GM12891 (cell line): ENCODE data around the gene LIMS2.

Experiments used
- DNase-seq: peaks from one replicate; pipeline ENCODE4 v3.0.0; 2011; ENCODE audit warnings: low spot score; ENCODE audit not compliant: insufficient read length
- FAIRE-seq: peaks from 2 replicates; lab custom pipeline; 2011; peaks lifted over from hg19 to GRCh38; lab: Jason Lieb, UNC
- PAX5 ChIP-seq: IDR thresholded peaks from 2 replicates; pipeline ENCODE4 v1.6.1; 2011; ENCODE audit warnings: low read length, moderate library complexity, mild to moderate bottlenecking; ENCODE audit not compliant: insufficient read depth, severe bottlenecking
- POLR2A ChIP-seq: IDR thresholded peaks from 2 replicates; pipeline ENCODE4 v1.6.1; 2011; ENCODE audit warnings: low read depth, low read length, control low read depth
- POLR2AphosphoS5 ChIP-seq: IDR thresholded peaks from 2 replicates; pipeline ENCODE4 v1.6.1; 2011; ENCODE audit warnings: low read depth, low read length, control low read depth
- POU2F2 ChIP-seq: IDR thresholded peaks from 2 replicates; pipeline ENCODE4 v1.6.1; 2011; ENCODE audit warnings: low read depth, mild to moderate bottlenecking, control low read depth, low read length, moderate library complexity
- SPI1 ChIP-seq: IDR thresholded peaks from 2 replicates; pipeline ENCODE4 v1.6.1; 2011; ENCODE audit warnings: low read depth, low read length, control low read depth
- TAF1 ChIP-seq: IDR thresholded peaks from 2 replicates; pipeline ENCODE4 v1.6.1; 2011; ENCODE audit warnings: low read depth, low read length, control low read depth

LIMS2 gene

GRCh38 chr2:127618551-127619202 lies 56.7 kb downstream of the LIMS2 start:
- DNase-seq (no peak), FAIRE-seq (no peak)
- TF ChIP-seq SPI1 = no peak
- no peak for TF ChIP-seq PAX5
- TF ChIP-seq POLR2A = no peak
- TF ChIP-seq POU2F2 = no peak
- TF ChIP-seq POLR2AphosphoS5 = no peak
- no peak for TF ChIP-seq TAF1

DNA sequence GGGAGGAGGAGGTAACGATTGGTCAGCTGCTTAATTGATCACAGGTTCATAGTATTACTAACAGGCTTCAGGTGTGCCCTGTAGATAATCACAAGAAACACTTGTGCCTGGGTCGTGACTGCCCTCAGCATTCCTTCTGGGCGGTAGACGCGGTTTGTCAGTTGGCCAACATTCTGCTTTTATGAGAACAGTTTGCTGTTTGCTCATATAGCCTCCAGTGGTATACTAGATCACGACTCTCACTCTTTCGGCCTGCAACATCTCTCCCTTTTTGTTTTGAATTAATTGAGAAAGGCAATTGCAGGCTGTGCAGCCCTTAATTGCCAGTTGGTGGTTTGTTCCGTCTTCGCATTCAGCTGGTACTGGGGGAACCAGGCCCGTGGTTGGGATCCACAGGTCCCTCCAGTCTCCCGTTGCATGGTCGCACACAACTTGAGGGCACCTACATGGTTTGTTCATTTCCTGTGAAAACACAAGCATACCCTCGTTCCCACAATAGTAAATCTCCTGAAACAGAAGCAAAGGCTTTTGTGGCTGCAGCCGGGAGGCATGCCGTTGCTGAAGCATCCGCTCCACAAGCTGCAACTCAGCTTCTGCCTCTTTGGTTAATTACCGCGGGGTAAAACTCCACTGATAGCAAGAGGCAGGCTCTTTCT lies 59.7 kb downstream of the LIMS2 start:
- no peak for TF ChIP-seq POU2F2
- TF ChIP-seq TAF1 = no peak
- TF ChIP-seq POLR2A = no peak
- no peak for TF ChIP-seq PAX5
- TF ChIP-seq POLR2AphosphoS5 = no peak
- no peak for TF ChIP-seq SPI1
- no peak for DNase-seq
- no peak for FAIRE-seq

DNA sequence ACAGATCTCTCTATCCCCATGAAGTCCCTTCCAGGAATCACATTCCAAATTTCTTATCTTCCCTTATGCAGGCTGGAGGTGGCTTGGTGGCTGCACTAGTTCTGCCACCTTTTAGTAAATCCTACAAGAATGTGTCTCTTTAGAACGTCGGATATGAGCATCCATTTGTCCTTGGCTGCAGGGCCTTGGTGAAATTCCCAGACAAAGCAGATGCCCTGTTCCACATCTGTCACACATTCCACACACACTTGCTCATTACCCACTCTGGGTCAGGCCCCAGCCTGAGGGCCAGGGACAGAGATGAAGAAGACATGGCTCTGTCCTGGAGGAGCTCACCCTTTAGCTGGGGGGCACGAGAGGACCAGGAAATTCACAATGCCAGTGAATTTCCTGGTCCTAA lies 60.6 kb downstream of the LIMS2 start:
- DNase-seq = no peak
- FAIRE-seq = no peak
- TF ChIP-seq POU2F2 = no peak
- TF ChIP-seq PAX5 = no peak
- TF ChIP-seq TAF1 = no peak
- TF ChIP-seq POLR2A = no peak
- TF ChIP-seq POLR2AphosphoS5 = no peak
- no peak for TF ChIP-seq SPI1

DNA sequence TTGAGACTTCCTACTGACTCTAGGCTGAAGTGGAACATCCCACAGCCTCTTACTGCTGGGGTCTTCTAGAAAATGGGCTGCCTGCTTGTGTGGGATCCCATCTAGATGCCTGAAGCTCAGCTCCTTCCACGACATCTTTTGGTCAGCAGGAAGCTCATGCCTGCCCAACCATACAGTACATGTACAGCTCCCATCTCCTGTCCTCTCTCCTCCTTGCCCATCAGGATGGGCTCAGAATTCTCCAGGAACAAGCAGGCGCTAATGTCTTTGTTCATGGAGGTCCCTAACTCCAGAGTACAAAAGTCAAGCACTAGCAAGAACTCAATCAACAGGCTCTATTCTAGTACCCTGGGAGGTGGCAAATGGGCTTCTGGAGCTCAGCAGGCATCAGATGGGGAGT lies 61.1 kb downstream of the LIMS2 start:
- no peak for TF ChIP-seq POLR2A
- no peak for TF ChIP-seq SPI1
- no peak for TF ChIP-seq PAX5
- no peak for TF ChIP-seq POLR2AphosphoS5
- TF ChIP-seq TAF1 = no peak
- TF ChIP-seq POU2F2 = no peak
- no peak for FAIRE-seq
- no peak for DNase-seq

DNA sequence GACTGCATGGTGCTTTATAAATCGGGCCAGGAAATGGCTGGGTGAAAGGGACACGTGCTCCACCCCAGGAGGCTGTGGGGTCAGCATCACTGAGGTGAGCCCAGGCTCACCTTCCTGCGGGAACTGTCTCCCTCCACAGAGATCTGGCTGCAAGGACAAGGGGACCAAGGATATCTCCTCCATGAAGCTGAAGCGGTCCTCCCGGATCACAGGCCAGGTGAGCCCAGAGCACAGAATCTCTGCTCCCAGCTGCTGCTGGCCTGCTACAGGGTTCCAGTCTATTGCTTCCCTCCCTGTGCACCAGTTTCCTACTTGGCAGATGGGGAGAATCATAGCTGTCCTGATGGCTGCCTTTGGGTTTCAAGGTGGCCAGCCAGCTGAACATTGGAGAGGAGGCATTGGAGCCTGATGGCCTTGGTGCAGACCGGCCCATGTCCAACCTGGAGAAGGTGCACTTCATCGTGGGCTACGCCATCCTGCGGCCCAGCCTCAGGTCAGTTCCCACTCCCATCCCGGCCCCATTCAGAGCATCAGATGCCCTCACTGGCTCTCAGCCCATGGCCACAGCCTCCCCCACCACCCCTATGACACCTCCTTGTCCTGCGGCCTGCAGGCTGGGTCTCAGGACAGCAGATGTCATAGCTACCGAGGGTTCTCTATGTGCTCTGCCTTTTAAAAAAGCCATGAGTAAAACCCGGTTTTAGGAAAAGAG lies 63.1 kb downstream of the LIMS2 start:
- FAIRE-seq = no peak
- DNase-seq = no peak
- TF ChIP-seq PAX5 = no peak
- no peak for TF ChIP-seq POLR2A
- TF ChIP-seq POU2F2 = no peak
- no peak for TF ChIP-seq POLR2AphosphoS5
- TF ChIP-seq SPI1 = no peak
- TF ChIP-seq TAF1 = no peak

GRCh38 chr2:127611076-127611925 lies 64.0 kb downstream of the LIMS2 start:
- TF ChIP-seq POLR2AphosphoS5 (no peak), POU2F2 (no peak), SPI1 (no peak), POLR2A (no peak), PAX5 (no peak), TAF1 (no peak)
- FAIRE-seq = no peak
- no peak for DNase-seq

DNA sequence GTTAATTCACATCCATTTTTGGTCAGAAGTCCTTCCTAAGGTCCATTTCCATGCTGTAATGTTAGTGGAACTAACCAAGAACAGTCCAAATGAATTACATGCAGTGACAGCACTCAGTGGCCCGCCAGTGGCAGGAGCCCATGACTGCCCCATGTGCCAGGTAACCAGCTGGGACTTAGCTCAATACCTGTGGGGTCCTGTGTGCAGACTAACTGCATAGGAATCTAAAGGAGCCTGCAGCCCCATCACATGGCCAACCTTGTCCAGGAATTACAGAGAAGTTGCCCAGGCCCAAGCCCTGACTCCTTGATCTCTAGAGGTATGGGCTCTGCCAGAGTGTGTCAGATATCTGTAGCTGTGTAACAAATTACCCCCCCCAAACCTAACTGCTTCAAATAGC lies 64.8 kb downstream of the LIMS2 start:
- DNase-seq = no peak
- no peak for TF ChIP-seq PAX5
- TF ChIP-seq SPI1 = no peak
- TF ChIP-seq TAF1 = no peak
- TF ChIP-seq POLR2A = no peak
- TF ChIP-seq POU2F2 = no peak
- no peak for TF ChIP-seq POLR2AphosphoS5
- no peak for FAIRE-seq

DNA sequence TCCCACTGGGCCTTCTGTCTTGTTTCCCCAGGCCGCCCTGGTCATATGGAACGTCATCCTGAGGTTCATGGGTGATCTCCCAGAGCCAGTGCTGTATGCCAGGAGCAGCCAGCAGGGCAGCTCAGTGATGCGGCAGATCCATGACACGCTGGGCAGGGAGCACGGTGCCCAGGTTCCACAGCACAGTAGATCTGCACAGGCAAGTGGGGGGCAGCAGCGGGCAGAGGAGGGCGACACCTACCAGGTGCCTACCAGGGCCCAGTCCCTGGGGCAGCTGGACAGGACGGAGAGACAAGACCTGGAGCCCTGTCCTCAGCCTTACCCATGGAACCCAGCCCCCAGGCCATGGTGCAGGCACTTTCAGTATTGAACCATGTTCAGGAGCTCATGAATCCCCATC lies 65.5 kb downstream of the LIMS2 start:
- DNase-seq (no peak), FAIRE-seq (no peak)
- TF ChIP-seq POLR2AphosphoS5 (no peak), SPI1 (no peak)
